ENCODE data around the gene OSR1. TPM values are rescaled to one million over a fixed set of nuclear protein-coding genes. Genes with fewer than 3 reads are reported as not detected.

OSR1 gene
- total and polyA plus RNA-seq, 9 of the 15 experiments (the other 6 are each of a cell fraction or from before 2014, with no cell fraction given): not detected

DNA sequence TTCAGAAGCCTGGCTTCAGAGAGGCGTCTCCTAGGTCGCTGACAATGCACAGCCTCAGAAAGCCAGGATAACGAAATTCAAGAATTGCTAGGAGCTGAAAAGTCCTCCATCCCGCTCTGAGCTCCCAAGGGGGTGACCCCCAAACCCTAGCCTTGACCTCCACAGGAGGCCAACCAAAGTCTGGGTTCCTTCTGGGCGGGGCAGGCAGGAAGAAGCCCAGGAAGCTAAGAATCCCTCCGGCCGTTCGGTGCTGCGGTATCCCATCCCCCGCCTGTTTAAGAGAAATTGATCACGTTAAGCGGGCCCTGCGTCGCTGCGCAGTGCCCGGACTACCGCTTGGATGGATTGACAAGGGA lies 2.5 kb upstream of the OSR1 start (continued):
- TF ChIP-seq ZNF239 (CRISPR knock-in tag; IDR thresholded peaks at IDR 0.05) (no peak), STAT5A (IDR thresholded peaks at IDR 0.05; ENCODE audit: borderline replicate concordance, low read length) (no peak), TEAD2 (tag; IDR thresholded peaks at IDR 0.05) (no peak)

DNA sequence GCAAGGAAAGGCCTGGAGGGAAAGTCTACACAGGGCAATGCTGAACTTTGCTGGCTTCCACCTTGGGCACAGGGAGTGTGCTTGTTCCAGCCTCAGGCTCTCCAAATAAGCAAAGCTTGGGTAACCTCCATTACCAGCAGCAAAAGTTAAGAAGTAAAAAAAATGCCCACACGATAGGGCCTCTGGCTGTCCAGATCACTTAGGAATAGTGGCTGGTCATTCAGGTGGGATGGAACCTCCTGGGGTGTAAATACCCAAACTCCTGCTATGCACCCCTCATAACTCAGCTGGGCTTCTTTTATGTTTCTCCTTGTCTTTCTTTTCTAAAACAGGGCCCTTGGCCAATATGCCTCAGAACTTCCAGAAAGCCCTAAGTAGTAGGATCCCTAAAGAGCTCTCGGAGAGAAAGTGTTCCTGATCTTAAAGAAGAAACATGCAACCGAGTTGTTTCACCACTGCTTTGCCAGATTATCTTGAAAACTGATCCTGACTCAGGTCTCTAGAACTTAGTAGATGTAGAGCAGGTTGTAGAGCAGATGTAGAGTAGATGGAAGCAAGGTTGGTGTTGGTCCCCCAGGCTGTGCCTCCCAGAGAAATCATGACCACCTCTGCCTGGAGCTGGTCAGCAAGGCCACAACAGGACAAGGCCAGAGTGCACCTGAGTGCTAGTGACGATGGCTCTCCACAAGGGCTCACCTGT lies 2.0 kb upstream of the OSR1 start:
- BruUV-seq (replicated peaks): no TSS peak
- Histone ChIP-seq H3K4me2 (ENCODE audit: insufficient read depth, low read length) (no peak overlapping the region), H3K79me2 (ENCODE audit: control insufficient read depth, insufficient read depth, low read length) (no peaks in the 10 kb centered on the region), H3K9ac (ENCODE audit: insufficient read depth in 1 of 2, low read depth in 2 of 2, low read length in 2 of 2) (no peak overlapping the region), H4K20me1 (replicated peaks; ENCODE audit: control insufficient read depth, insufficient read depth, low read length) (0 out of 2 replicates have a peak, but pooled peaks cover 4% of the 10 kb centered on the region), H3K27me3 (ENCODE audit: control insufficient read depth in 2 of 2, insufficient read depth in 2 of 2, low read length in 2 of 2) (peaks cover 47 to 68% of the 10 kb centered on the region in 2 experiments; a peak in 4 of 5 replicates), H3K4me3 (no peak overlapping the region), H3K27ac (ENCODE audit: extremely low read depth, low read depth, low read length) (no peak overlapping the region), H3K9me1 (ENCODE audit: control insufficient read depth, insufficient read depth, low read length) (no peaks in the 10 kb centered on the region), H3K36me3 (ENCODE audit: control insufficient read depth, insufficient read depth, low read length) (no peaks in the 10 kb centered on the region), H2AFZ (ENCODE audit: low read depth, low read length) (no peak overlapping the region), H3K4me1 (replicated peaks in 1 of 2; ENCODE audit: control insufficient read depth in 2 of 2, insufficient read depth in 2 of 2, low read length in 2 of 2) (peaks cover 0 to 15% of the 10 kb centered on the region in 2 experiments; a peak in 1 of 5 replicates), H3K9me3 (replicated peaks; ENCODE audit: control insufficient read depth, insufficient read depth, low read depth, low read length) (no peaks in the 10 kb centered on the region)
- intact Hi-C loops (cut with micrococcal nuclease) (loop anchor here (5.0 to 10.0 kb wide), 3 partner anchors 304 to 502 kb away; no protein-coding TSS in a partner anchor), in situ Hi-C loops (cut with MboI) (loop anchor here (25.0 kb wide), 1 partner anchor 923 kb away; no protein-coding TSS in a partner anchor)
- TF ChIP-seq ZNF197 (CRISPR knock-in tag; IDR thresholded peaks at IDR 0.05; ENCODE audit: low read depth): no peak
- TF ChIP-seq NR1H2 (CRISPR knock-in tag; IDR thresholded peaks at IDR 0.05): no peak
- no peak for TF ChIP-seq SIN3B (IDR thresholded peaks at IDR 0.05; ENCODE audit: low read depth)
- TF ChIP-seq ZNF24 (IDR thresholded peaks at IDR 0.05): no peak
- no peak for TF ChIP-seq CLOCK (CRISPR knock-in tag; IDR thresholded peaks at IDR 0.05; ENCODE audit: borderline replicate concordance)
- TF ChIP-seq FOXP1 (CRISPR knock-in tag; IDR thresholded peaks at IDR 0.05): no peak
- no peak for TF ChIP-seq E2F4 (CRISPR knock-in tag; IDR thresholded peaks at IDR 0.05; ENCODE audit: low read depth)
- POLR2A ChIA-PET: no interaction called here
- 0% methylated on average over 4 of the region's 4 CpGs for WGBS (ENCODE audit: insufficient coverage, low coverage, missing lambda C conversion rate)
- ATAC-seq (no peak), DNase-seq (ENCODE audit: extremely low read depth in 1 of 4, low spot score in 3 of 4) (no peak), FAIRE-seq (no peak)
- CTCF ChIA-PET (ENCODE audit: low intra/inter-chr PET ratio): interaction anchor here (0.9 kb wide), 1 partner anchor 924 kb away, joined by 3 read pairs; no protein-coding TSS in a partner anchor
